ENCODE results near the gene INTS14. TPM values are rescaled to one million over a fixed set of nuclear protein-coding genes. Genes with fewer than 3 reads are reported as not detected.

Gene INTS14
- total RNA-seq, 4 donors from 2014 or later, result 52.4 to 99.4 (median 62.9) TPM

DNA sequence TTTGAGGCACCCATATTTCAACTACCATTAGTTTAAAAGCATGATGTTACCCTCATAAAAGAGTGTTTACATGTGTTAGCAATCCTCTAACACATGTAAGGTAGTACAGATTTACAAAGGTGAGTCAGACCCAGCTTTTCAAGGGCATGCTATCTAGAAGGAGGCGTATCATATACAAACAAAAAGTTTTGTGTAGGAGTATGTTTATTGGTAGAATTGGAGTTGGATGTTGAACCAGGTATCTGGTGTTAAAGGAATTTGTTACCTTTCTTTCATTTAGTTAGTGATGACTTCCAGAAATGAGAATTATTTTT is 78.2 kb downstream of the INTS14 start:
- H3K4me3 ChIP-seq (replicated peaks in 1 of 3), result no peak overlapping the region
- intact Hi-C loops (cut with DNase I), result loop anchor here (10.0 kb wide), 1 partner anchor 72 kb away; no protein-coding TSS in a partner anchor
- no peak for DNase-seq
- peak overlapping the region; percentile 11 to 45 (median 31) for H3K27ac ChIP-seq
- no peaks in the 10 kb centered on the region for H3K27me3 ChIP-seq
- no peaks in the 10 kb centered on the region for H3K36me3 ChIP-seq
- H3K9me3 ChIP-seq, result no peaks in the 10 kb centered on the region
- 83 to 94% methylated on average over 1 of the region's 1 CpG for WGBS, 2 donors
- no peak for TF ChIP-seq POLR2A (IDR thresholded peaks at IDR 0.05)
- TF ChIP-seq, protein P1, sequence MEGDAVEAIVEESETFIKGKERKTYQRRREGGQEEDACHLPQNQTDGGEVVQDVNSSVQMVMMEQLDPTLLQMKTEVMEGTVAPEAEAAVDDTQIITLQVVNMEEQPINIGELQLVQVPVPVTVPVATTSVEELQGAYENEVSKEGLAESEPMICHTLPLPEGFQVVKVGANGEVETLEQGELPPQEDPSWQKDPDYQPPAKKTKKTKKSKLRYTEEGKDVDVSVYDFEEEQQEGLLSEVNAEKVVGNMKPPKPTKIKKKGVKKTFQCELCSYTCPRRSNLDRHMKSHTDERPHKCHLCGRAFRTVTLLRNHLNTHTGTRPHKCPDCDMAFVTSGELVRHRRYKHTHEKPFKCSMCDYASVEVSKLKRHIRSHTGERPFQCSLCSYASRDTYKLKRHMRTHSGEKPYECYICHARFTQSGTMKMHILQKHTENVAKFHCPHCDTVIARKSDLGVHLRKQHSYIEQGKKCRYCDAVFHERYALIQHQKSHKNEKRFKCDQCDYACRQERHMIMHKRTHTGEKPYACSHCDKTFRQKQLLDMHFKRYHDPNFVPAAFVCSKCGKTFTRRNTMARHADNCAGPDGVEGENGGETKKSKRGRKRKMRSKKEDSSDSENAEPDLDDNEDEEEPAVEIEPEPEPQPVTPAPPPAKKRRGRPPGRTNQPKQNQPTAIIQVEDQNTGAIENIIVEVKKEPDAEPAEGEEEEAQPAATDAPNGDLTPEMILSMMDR (IDR thresholded peaks at IDR 0.05), result no peak
- H3K4me1 ChIP-seq, result peaks cover 9 to 17% of the 10 kb centered on the region in 2 donors

DNA sequence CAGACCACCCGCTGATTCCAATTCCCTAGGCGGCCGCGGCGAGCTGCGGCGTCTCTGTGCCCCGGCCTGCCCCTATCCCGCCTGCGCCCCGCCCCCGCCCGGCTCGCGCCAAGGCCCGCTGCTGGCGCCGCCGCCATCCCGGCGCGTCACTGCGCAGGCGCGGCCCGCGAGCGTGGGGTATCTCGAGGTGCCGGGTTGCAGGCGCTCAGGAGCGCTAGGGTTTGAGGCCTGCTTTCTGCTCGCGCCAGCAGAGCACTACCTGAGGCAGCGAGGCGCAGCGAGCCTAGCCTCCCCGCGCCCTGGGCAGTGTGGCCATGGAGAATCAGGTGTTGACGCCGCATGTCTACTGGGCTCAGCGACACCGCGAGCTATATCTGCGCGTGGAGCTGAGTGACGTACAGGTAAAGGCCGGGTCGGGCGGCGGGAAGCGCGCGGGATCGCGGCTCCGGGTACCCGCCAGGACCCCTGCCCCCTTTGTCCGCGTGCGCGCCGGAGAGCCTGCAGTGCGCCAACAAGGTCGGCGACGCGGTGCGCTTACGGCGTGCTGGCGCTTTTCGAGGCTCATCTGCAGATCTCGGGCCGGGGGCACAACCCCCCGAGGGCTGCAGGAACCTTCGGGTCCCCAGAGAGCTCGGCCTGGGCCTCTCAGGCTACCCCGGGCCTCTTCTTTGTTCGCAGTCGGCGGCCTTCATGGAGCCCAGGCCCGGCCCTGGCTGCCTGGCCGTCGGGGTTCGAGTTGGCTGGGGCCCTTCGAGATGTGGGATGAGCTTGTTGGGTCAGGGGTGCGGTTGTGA is 80.4 kb downstream of the INTS14 start, which contains the start of gene HACD3:
Gene HACD3 (plus strand): TSS at position 146 of the 794 bp plus-strand sequence. CDS start 169 bp downstream, at position 315.
- TF ChIP-seq, protein P1 (IDR thresholded peaks at IDR 0.05), result no peak
- TF ChIP-seq POLR2A (IDR thresholded peaks at IDR 0.05), result peak in 1 of 2 donors; percentile 77
- Histone ChIP-seq H3K4me1 (peaks cover 9 to 17% of the 10 kb centered on the region in 2 donors), H3K36me3 (no peaks in the 10 kb centered on the region), H3K4me3 (replicated peaks in 1 of 3) (peak within 1 kb of the TSS; percentile 37 to 85 (median 77)), H3K27me3 (no peaks in the 10 kb centered on the region), H3K9me3 (no peaks in the 10 kb centered on the region), H3K27ac (peak within 1 kb of the TSS; percentile 75 to 79 (median 78))
- intact Hi-C loops (cut with DNase I), result loop anchor here (10.0 kb wide), 1 partner anchor 74 kb away; no protein-coding TSS in a partner anchor
- WGBS, 2 donors, result 0 to 3% methylated on average over 19 to 21 of the region's 88 CpGs
- DNase-seq, result peak; percentile 89 to 90

DNA sequence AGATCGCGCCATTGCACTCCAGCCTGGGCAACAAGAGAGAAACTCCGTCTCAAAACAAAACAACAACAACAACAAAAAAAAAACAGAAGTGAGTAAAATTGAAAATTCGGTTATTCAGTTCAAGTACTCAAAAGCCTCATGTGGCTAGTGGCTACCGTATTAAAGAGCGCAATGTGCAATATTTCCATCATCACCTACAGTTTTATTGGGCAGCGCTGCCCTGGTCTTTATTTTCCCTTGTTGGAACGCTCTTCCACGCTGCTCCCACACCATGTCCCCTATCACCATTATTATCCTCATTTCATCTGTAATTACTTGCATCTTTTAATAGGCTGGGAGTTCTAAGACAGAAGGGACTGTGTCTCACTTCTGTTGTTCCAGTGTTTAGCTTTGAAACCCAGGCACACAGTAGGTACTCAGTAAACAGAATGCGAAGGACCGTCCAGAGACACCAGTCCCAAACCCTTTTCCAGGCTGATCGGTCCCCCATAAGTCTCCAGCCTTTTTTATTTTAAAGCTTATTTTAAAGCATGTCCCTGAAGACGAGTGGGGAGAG is 81.1 kb downstream of the INTS14 start:
- H3K36me3 ChIP-seq, result no peaks in the 10 kb centered on the region
- intact Hi-C loops (cut with DNase I), result loop anchor here (10.0 kb wide), 1 partner anchor 75 kb away; no protein-coding TSS in a partner anchor
- no peak for TF ChIP-seq POLR2A (IDR thresholded peaks at IDR 0.05)
- TF ChIP-seq, protein P1 (IDR thresholded peaks at IDR 0.05), result no peak

More for the DNA sequence above, 81.1 kb downstream of the INTS14 start:
- WGBS, 2 donors, result 53 to 56% methylated on average over 13 of the region's 13 CpGs
- H3K4me3 ChIP-seq (replicated peaks in 1 of 3), result peak overlapping the region; percentile 37 to 85 (median 77)
- DNase-seq, result no peak
- no peaks in the 10 kb centered on the region for H3K27me3 ChIP-seq
- peak overlapping the region; percentile 75 to 79 (median 78) for H3K27ac ChIP-seq
- peaks cover 9 to 17% of the 10 kb centered on the region in 2 donors for H3K4me1 ChIP-seq
- no peaks in the 10 kb centered on the region for H3K9me3 ChIP-seq

Small RNA genes lying within 50 kb of the gene (small RNA-seq; reads per million reads assigned to genes)
- not detected for gene RNU6-19P

Other genes starting within 250 kb of the INTS14 start
- gene IGDCC3, start 233.1 kb downstream of the INTS14 start, total RNA-seq, result 1 to 10 TPM in 1 of 4 donors, under 1 TPM in 3; 0.22 to 1.5 (median 0.61) TPM
- 10 to 100 TPM in 3 of 4 donors, 1 to 10 TPM in 1; 4.6 to 15.9 (median 10.6) TPM for gene IGDCC4, start 188.2 kb downstream of the INTS14 start, total RNA-seq
- gene DPP8, start 93.4 kb downstream of the INTS14 start, total RNA-seq, result 10 to 100 TPM; 44.8 to 53.5 (median 52.3) TPM
- gene HACD3, start 80.7 kb downstream of the INTS14 start, total RNA-seq, result 100 to 1,000 TPM; 103 to 172 (median 128) TPM
- 10 to 100 TPM; 10.6 to 23.5 (median 13.0) TPM for gene SLC24A1, start 10.8 kb upstream of the INTS14 start, total RNA-seq
- 10 to 100 TPM; 37.5 to 79.9 (median 45.7) TPM for gene DENND4A, start 181.2 kb upstream of the INTS14 start, total RNA-seq

Measured in thyroid gland (tissue), 4 donors.